IMR-90 (cell line): ENCODE measurements around the gene GFY.

Experiments used
- BHLHE40 ChIP-seq: fragments of 150-350 bp; IDR thresholded peaks from 2 replicates; pipeline ENCODE4 v1.6.1; 2016; ENCODE audit warnings: mild to moderate bottlenecking, low read depth, low read length
- CEBPB ChIP-seq: IDR thresholded peaks from 2 replicates; pipeline ENCODE4 v1.6.1; 2012; ENCODE audit warnings: low read depth, low read length, improper control_type of control experiment
- MAZ ChIP-seq: IDR thresholded peaks from 2 replicates; pipeline ENCODE4 v1.6.1; 2012; ENCODE audit warnings: low read depth, mild to moderate bottlenecking, low read length, improper control_type of control experiment, moderate library complexity, borderline replicate concordance
- RAD21 ChIP-seq: IDR thresholded peaks from 2 replicates; pipeline ENCODE4 v1.6.1; 2012; ENCODE audit warnings: low read length, improper control_type of control experiment
- RCOR1 ChIP-seq: IDR thresholded peaks from 2 replicates; pipeline ENCODE4 v1.6.1; 2012; ENCODE audit warnings: mild to moderate bottlenecking, low read length, improper control_type of control experiment; ENCODE audit not compliant: insufficient replicate concordance
- TF ChIP-seq, protein P1 (sequence below): conservative IDR thresholded peaks from 2 replicates; pipeline ENCODE4 v1.5.1; 2012; ENCODE audit warnings: mild to moderate bottlenecking, low read depth, low read length, improper control_type of control experiment

GRCh38 chr19:49390929-49391359, 34.2 kb upstream of the GFY start:
- no peak for TF ChIP-seq CEBPB
- TF ChIP-seq RAD21: no peak
- no peak for TF ChIP-seq BHLHE40
- TF ChIP-seq, protein P1, sequence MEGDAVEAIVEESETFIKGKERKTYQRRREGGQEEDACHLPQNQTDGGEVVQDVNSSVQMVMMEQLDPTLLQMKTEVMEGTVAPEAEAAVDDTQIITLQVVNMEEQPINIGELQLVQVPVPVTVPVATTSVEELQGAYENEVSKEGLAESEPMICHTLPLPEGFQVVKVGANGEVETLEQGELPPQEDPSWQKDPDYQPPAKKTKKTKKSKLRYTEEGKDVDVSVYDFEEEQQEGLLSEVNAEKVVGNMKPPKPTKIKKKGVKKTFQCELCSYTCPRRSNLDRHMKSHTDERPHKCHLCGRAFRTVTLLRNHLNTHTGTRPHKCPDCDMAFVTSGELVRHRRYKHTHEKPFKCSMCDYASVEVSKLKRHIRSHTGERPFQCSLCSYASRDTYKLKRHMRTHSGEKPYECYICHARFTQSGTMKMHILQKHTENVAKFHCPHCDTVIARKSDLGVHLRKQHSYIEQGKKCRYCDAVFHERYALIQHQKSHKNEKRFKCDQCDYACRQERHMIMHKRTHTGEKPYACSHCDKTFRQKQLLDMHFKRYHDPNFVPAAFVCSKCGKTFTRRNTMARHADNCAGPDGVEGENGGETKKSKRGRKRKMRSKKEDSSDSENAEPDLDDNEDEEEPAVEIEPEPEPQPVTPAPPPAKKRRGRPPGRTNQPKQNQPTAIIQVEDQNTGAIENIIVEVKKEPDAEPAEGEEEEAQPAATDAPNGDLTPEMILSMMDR: no peak
- TF ChIP-seq MAZ: no peak
- no peak for TF ChIP-seq RCOR1
